Smooth muscle cell (in vitro differentiated cells): ENCODE results near the gene TCP11. TPM values are rescaled to one million over a fixed set of nuclear protein-coding genes. Genes with fewer than 3 reads are reported as not detected.

ENCODE experiments used
- DNase-seq: peaks from one replicate; lab custom pipeline; 2025; ENCODE audit not compliant: unreplicated experiment; lab: John Stamatoyannopoulos, UW
- H2AFZ ChIP-seq: fragments of 200-600 bp; sonication (generic); 2 replicates; pipeline ENCODE4 v1.6.0; 2016; ENCODE audit warnings: antibody characterized with exemption, low read depth, mild to moderate bottlenecking
- H3F3A ChIP-seq: fragments of 200-600 bp; sonication (generic); 2 replicates; pipeline ENCODE4 v1.6.0; 2017; ENCODE audit warnings: antibody characterized with exemption, low read depth
- H3K27ac ChIP-seq: fragments of 200-600 bp; sonication (generic); 2 replicates; pipeline ENCODE4 v1.5.1; 2016; ENCODE audit warnings: low read depth, mild to moderate bottlenecking
- H3K27me3 ChIP-seq: fragments of 200-600 bp; sonication (generic); 2 replicates; pipeline ENCODE4 v1.6.1; 2016; ENCODE audit warnings: low read depth, mild to moderate bottlenecking
- H3K36me3 ChIP-seq: fragments of 200-600 bp; sonication (generic); 2 replicates; pipeline ENCODE4 v1.5.1; 2016; ENCODE audit warnings: low read depth
- H3K4me1 ChIP-seq: fragments of 200-600 bp; sonication (generic); 2 replicates; pipeline ENCODE4 v1.5.1; 2016; ENCODE audit warnings: low read depth
- H3K4me2 ChIP-seq: fragments of 200-600 bp; sonication (generic); 2 replicates; pipeline ENCODE4 v1.6.0; 2016; ENCODE audit warnings: mild to moderate bottlenecking
- H3K4me3 ChIP-seq: fragments of 200-600 bp; sonication (generic); 2 replicates; pipeline ENCODE4 v1.5.1; 2016; ENCODE audit warnings: mild to moderate bottlenecking
- H3K79me2 ChIP-seq: fragments of 200-600 bp; sonication (generic); 2 replicates; pipeline ENCODE4 v1.6.0; 2016; ENCODE audit warnings: low read depth, mild to moderate bottlenecking
- H3K9ac ChIP-seq: fragments of 200-600 bp; sonication (generic); 2 replicates; pipeline ENCODE4 v1.6.0; 2016; ENCODE audit warnings: low read depth
- H3K9me3 ChIP-seq: fragments of 200-600 bp; sonication (generic); replicated peaks from 2 replicates; pipeline ENCODE4 v1.5.1; 2016; ENCODE audit warnings: low read depth
- H4K20me1 ChIP-seq: fragments of 200-600 bp; sonication (generic); 2 replicates; pipeline ENCODE4 v1.6.0; 2016; ENCODE audit warnings: low read depth
- CTCF ChIP-seq: fragments of 200-600 bp; sonication (generic); IDR thresholded peaks from 2 replicates; pipeline ENCODE4 v1.5.1; 2017; ENCODE audit warnings: borderline replicate concordance, mild to moderate bottlenecking, antibody characterized with exemption; ENCODE audit not compliant: insufficient read depth, poor library complexity, severe bottlenecking
- WGBS: methylation state at CpG from one replicate; pipeline ENCODE4 v1.1.7; 2016; ENCODE audit warnings: low lambda C conversion rate; 5-methylcytosine and 5-hydroxymethylcytosine counted together
- polyA plus RNA-seq: library from polyadenylated mRNA; unstranded; fragments of >200 nt; fragmentation: Nextera tagmentation; extraction: Ambion mirVana; gene quantifications from 2 replicates; pipeline ENCODE4 v1.2.1, GENCODE V29; 2016
- total RNA-seq: library from RNA; depleted of rRNA; stranded (reverse); fragments of >200 nt; gene quantifications from 2 replicates; pipeline ENCODE4 v1.2.3, GENCODE V29; 2014

Gene TCP11
- total and polyA plus RNA-seq, 2 experiments from 2014 or later: 0.64 TPM; not detected in 1

GRCh38 chr6:35152067-35152707 is 11.0 kb upstream of the TCP11 start:
- Histone ChIP-seq H3F3A (no peaks in the 10 kb centered on the region), H3K4me1 (peaks cover 12% of the 10 kb centered on the region), H3K36me3 (no peaks in the 10 kb centered on the region), H3K79me2 (no peaks in the 10 kb centered on the region), H2AFZ (peak overlapping the region; percentile 14), H3K27me3 (no peaks in the 10 kb centered on the region), H3K9ac (no peak overlapping the region), H3K9me3 (no peaks in the 10 kb centered on the region), H3K4me3 (no peak overlapping the region), H4K20me1 (no peaks in the 10 kb centered on the region), H3K27ac (no peak overlapping the region), H3K4me2 (no peak overlapping the region)
- TF ChIP-seq CTCF: no peak
- WGBS: 51% methylated on average over 4 of the region's 4 CpGs
- no peak for DNase-seq

GRCh38 chr6:35151466-35151865 is 10.3 kb upstream of the TCP11 start:
- Histone ChIP-seq H3K27ac (no peak overlapping the region), H3K79me2 (no peaks in the 10 kb centered on the region), H3K9me3 (no peaks in the 10 kb centered on the region), H3K4me1 (peaks cover 19% of the 10 kb centered on the region), H4K20me1 (no peaks in the 10 kb centered on the region), H3K4me3 (no peak overlapping the region), H3K36me3 (no peaks in the 10 kb centered on the region), H3K27me3 (no peaks in the 10 kb centered on the region), H3K4me2 (no peak overlapping the region), H3F3A (no peaks in the 10 kb centered on the region), H3K9ac (no peak overlapping the region), H2AFZ (peak overlapping the region; percentile 14)
- WGBS: 93% methylated on average over 2 of the region's 2 CpGs
- TF ChIP-seq CTCF: no peak
- DNase-seq: no peak

- DNase-seq: no peak
- H3K4me1 ChIP-seq: peaks cover 22% of the 10 kb centered on the region
Observed at GRCh38 chr6:35149891-35150566, 8.9 kb upstream of the TCP11 start.

More at GRCh38 chr6:35149891-35150566, 8.9 kb upstream of the TCP11 start:
- H3K27ac ChIP-seq: no peak overlapping the region
- H2AFZ ChIP-seq: peak overlapping the region; percentile 53
- WGBS: 70% methylated on average over 16 of the region's 16 CpGs
- no peaks in the 10 kb centered on the region for H3K9me3 ChIP-seq
- H3K4me2 ChIP-seq: no peak overlapping the region
- H3K36me3 ChIP-seq: no peaks in the 10 kb centered on the region
- no peaks in the 10 kb centered on the region for H4K20me1 ChIP-seq
- TF ChIP-seq CTCF: no peak
- H3K9ac ChIP-seq: no peak overlapping the region
- no peaks in the 10 kb centered on the region for H3K27me3 ChIP-seq
- no peaks in the 10 kb centered on the region for H3F3A ChIP-seq
- no peaks in the 10 kb centered on the region for H3K79me2 ChIP-seq
- H3K4me3 ChIP-seq: no peak overlapping the region
